A549 (cell line): ENCODE measurements around the gene GRIN2C. TPM values are rescaled to one million over a fixed set of nuclear protein-coding genes. Genes with fewer than 3 reads are reported as not detected.

Experiments used
- ATAC-seq, 2 experiments: fragments of 200-7000 bp in 1 of 2; fragments of >200 bp in 1 of 2; cut with Nextera tagmentation in 1 of 2; cut with Tn5 transposase in 1 of 2; 3 replicates each; pipeline versions ENCODE4 v1.8.0 to v1.9.1; 2018 to 2020; ENCODE audit warnings: mild to moderate bottlenecking in 1 of 2, moderate library complexity in 1 of 2
- CTCF ChIA-PET: fragments of 300-600 bp; sonication (Branson Sonifier 250); formaldehyde crosslinking; extraction: SDS; loops from one replicate; lab custom pipeline; 2021; ENCODE audit warnings: antibody characterized with exemption, inconsistent platforms; lab: Yijun Ruan, JAX
- POLR2A ChIA-PET: fragments of 350-600 bp; formaldehyde crosslinking; extraction: SDS; loops from one replicate; lab custom pipeline; 2021; ENCODE audit warnings: antibody characterized with exemption, inconsistent platforms; lab: Yijun Ruan, JAX
- DNase-seq, 2 experiments: peaks; one replicate each; pipeline versions ENCODE4 v3.0.0 to v3.0.0-alpha.2; 2011 to 2016; ENCODE audit warnings: low read depth in 1 of 2, low spot score in 1 of 2
- FAIRE-seq: peaks from 2 replicates; lab custom pipeline; 2011; peaks lifted over from hg19 to GRCh38; lab: Jason Lieb, UNC
- H3K27ac ChIP-seq, 2 experiments: fragments of >200 bp; sonication (Bioruptor Twin); formaldehyde crosslinking; 3 replicates each; pipeline ENCODE4 v1.5.1; 2016 to 2017
- H3K4me1 ChIP-seq: fragments of >200 bp; sonication (Bioruptor Twin); formaldehyde crosslinking; 3 replicates; pipeline ENCODE4 v1.6.1; 2016
- H3K4me2 ChIP-seq: fragments of >200 bp; sonication (Bioruptor Twin); formaldehyde crosslinking; 3 replicates; pipeline ENCODE4 v1.6.1; 2016
- H3K4me3 ChIP-seq: fragments of >200 bp; sonication (Bioruptor Twin); formaldehyde crosslinking; 3 replicates; pipeline ENCODE4 v1.5.1; 2016
- H3K9me3 ChIP-seq: fragments of >200 bp; sonication (Bioruptor Twin); formaldehyde crosslinking; 3 replicates; pipeline ENCODE4 v1.6.1; 2016
- BCL3 ChIP-seq: fragments of >200 bp; sonication (Bioruptor Twin); formaldehyde crosslinking; IDR thresholded peaks from 3 replicates; pipeline ENCODE4 v1.6.1; 2016
- CEBPB ChIP-seq, 2 experiments: fragments of >200 bp in 1 of 2; sonication (Bioruptor Twin) in 1 of 2; formaldehyde crosslinking in 1 of 2; IDR thresholded peaks; 2 replicates each; pipeline ENCODE4 v1.6.1; 2012 to 2016
- CHD2 ChIP-seq: fragments of 150-350 bp; IDR thresholded peaks from 2 replicates; pipeline ENCODE4 v1.6.1; 2014; ENCODE audit warnings: low read length; ENCODE audit not compliant: partially characterized antibody
- CTCF ChIP-seq: fragments of >200 bp; sonication (Bioruptor Twin); formaldehyde crosslinking; IDR thresholded peaks from 3 replicates; pipeline ENCODE4 v1.5.1; 2016
- EP300 ChIP-seq, 2 experiments: fragments of >200 bp; sonication (Bioruptor Twin); formaldehyde crosslinking; IDR thresholded peaks; 2 replicates in 1 of 2; 3 replicates in 1 of 2; pipeline ENCODE4 v1.6.1; 2016 to 2017
- FOSL2 ChIP-seq, 2 experiments: fragments of 450-650 bp in 1 of 2; fragments of >200 bp in 1 of 2; sonication (Bioruptor Twin) in 1 of 2; formaldehyde crosslinking; IDR thresholded peaks; 2 replicates each; pipeline versions ENCODE4 v1.5.0 to v1.6.1; 2016 to 2020; ENCODE audit warnings: mild to moderate bottlenecking in 1 of 2, moderate library complexity in 1 of 2
- FOXS1 ChIP-seq: fragments of 250-450 bp; sonication (Bioruptor Pico); IDR thresholded peaks from 2 replicates; pipeline ENCODE4 v1.5.0; 2020; ENCODE audit warnings: mild to moderate bottlenecking, moderate library complexity
- JUN ChIP-seq, 2 experiments: fragments of >200 bp; sonication (Bioruptor Twin); formaldehyde crosslinking; IDR thresholded peaks; 2 replicates in 1 of 2; 3 replicates in 1 of 2; pipeline ENCODE4 v1.6.1; 2016 to 2017
- KDM1A ChIP-seq: fragments of 200-600 bp; sonication (generic); IDR thresholded peaks from 2 replicates; pipeline ENCODE4 v1.6.1; 2016; ENCODE audit warnings: low read depth, mild to moderate bottlenecking
- MAX ChIP-seq: IDR thresholded peaks from 2 replicates; pipeline ENCODE4 v1.6.1; 2012
- MAZ ChIP-seq: fragments of 150-350 bp; IDR thresholded peaks from 2 replicates; pipeline ENCODE4 v1.6.1; 2014; ENCODE audit warnings: antibody characterized with exemption, low read depth, low read length, borderline replicate concordance
- NPAS2 ChIP-seq: fragments of 250-450 bp; sonication (Bioruptor Pico); IDR thresholded peaks from 2 replicates; pipeline ENCODE4 v1.8.0; 2022; ENCODE audit warnings: mild to moderate bottlenecking, moderate library complexity, borderline replicate concordance
- PHF8 ChIP-seq: fragments of 200-600 bp; sonication (generic); IDR thresholded peaks from 2 replicates; pipeline ENCODE4 v1.6.1; 2016; ENCODE audit warnings: low read depth, mild to moderate bottlenecking, antibody characterized with exemption, moderate library complexity, borderline replicate concordance
- POLR2AphosphoS2 ChIP-seq: conservative IDR thresholded peaks from 2 replicates; pipeline ENCODE4 v1.6.1; 2012; ENCODE audit warnings: low read length, improper control_type of control experiment, inconsistent platforms
- RFX5 ChIP-seq: fragments of 450-650 bp; IDR thresholded peaks from 2 replicates; pipeline ENCODE4 v1.7.1; 2014; ENCODE audit warnings: antibody characterized with exemption, mild to moderate bottlenecking, moderate library complexity
- ZSCAN20 ChIP-seq: fragments of 250-450 bp; sonication (Bioruptor Pico); IDR thresholded peaks from 2 replicates; pipeline ENCODE4 v1.8.0; 2022; ENCODE audit warnings: mild to moderate bottlenecking, moderate library complexity
- WGBS: methylation state at CpG from one replicate; pipeline ENCODE4 v1.1.6; 2017; ENCODE audit errors: missing lambda C conversion rate; 5-methylcytosine and 5-hydroxymethylcytosine counted together
- polyA plus RNA-seq, 4 experiments: library from polyadenylated mRNA; depleted of rRNA in 3 of 4; stranded (reverse); fragments of >200 nt; fragmentation: RNase III in 1 of 4; extraction: RNeasy Plus Mini Kit Qiagen cat#74134 plus additional on column Dnase treatment in 1 of 4; gene quantifications; 2 replicates in 3 of 4; 3 replicates in 1 of 4; pipeline ENCODE4 v1.2.3, GENCODE V29; 2011 to 2017
- TF ChIP-seq, protein P1 (sequence below): IDR thresholded peaks from 2 replicates; pipeline ENCODE4 v1.6.1; 2012; ENCODE audit warnings: low read depth, borderline replicate concordance
- TF ChIP-seq, protein P2 (sequence below): fragments of 150-350 bp; IDR thresholded peaks from 2 replicates; pipeline ENCODE4 v1.6.1; 2014; ENCODE audit warnings: low read depth, mild to moderate bottlenecking, low read length
- TF ChIP-seq, protein P3 (sequence below): fragments of 200-600 bp; sonication (generic); IDR thresholded peaks from 2 replicates; pipeline ENCODE4 v1.6.1; 2016; ENCODE audit warnings: antibody characterized with exemption, mild to moderate bottlenecking, moderate library complexity
- TF ChIP-seq, protein P4 (sequence below): fragments of >200 bp; sonication (Bioruptor Twin); formaldehyde crosslinking; IDR thresholded peaks from 2 replicates; pipeline ENCODE4 v1.6.1; 2016

Gene GRIN2C
- polyA plus RNA-seq, 2 of the 4 experiments (the other 2 are of a cell fraction), result 0.17 to 0.28 TPM

- Histone ChIP-seq H3K9me3 (no peaks in the 10 kb centered on the region), H3K4me2 (no peak overlapping the region), H3K4me3 (no peak overlapping the region), H3K27ac (no peak overlapping the region), H3K4me1 (no peaks in the 10 kb centered on the region)
- CTCF ChIA-PET, result interaction anchor here (2.5 to 14.6 kb wide), 4 partner anchors 18 to 40 kb away, joined by 6 to 131 read pairs (median 26); no protein-coding TSS in a partner anchor
- TF ChIP-seq CTCF (no peak), FOSL2 (IDR thresholded peaks at IDR 0.05) (no peak), FOSL2 (CRISPR knock-in tag; IDR thresholded peaks at IDR 0.05) (no peak), NPAS2 (CRISPR knock-in tag) (no peak), FOXS1 (CRISPR knock-in tag) (no peak)
- TF ChIP-seq, protein P1, sequence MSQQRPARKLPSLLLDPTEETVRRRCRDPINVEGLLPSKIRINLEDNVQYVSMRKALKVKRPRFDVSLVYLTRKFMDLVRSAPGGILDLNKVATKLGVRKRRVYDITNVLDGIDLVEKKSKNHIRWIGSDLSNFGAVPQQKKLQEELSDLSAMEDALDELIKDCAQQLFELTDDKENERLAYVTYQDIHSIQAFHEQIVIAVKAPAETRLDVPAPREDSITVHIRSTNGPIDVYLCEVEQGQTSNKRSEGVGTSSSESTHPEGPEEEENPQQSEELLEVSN, result no peak
- TF ChIP-seq, protein P2, sequence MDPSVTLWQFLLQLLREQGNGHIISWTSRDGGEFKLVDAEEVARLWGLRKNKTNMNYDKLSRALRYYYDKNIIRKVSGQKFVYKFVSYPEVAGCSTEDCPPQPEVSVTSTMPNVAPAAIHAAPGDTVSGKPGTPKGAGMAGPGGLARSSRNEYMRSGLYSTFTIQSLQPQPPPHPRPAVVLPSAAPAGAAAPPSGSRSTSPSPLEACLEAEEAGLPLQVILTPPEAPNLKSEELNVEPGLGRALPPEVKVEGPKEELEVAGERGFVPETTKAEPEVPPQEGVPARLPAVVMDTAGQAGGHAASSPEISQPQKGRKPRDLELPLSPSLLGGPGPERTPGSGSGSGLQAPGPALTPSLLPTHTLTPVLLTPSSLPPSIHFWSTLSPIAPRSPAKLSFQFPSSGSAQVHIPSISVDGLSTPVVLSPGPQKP, result no peak
- WGBS, result 93% methylated on average over 11 of the region's 11 CpGs
- POLR2A ChIA-PET, result interaction anchor here (0.6 kb wide), 2 partner anchors 48 to 170 kb away, joined by 3 to 7 read pairs; partner anchors contain the start of gene FDXR
- ATAC-seq (no peak), FAIRE-seq (no peak), DNase-seq (no peak)
Observed at GRCh38 chr17:74824961-74825627, 34.6 kb downstream of the GRIN2C start.

- ATAC-seq (no peak), DNase-seq (no peak), FAIRE-seq (no peak)
- Histone ChIP-seq H3K4me2 (no peak overlapping the region), H3K4me3 (no peak overlapping the region), H3K27ac (no peak overlapping the region), H3K9me3 (no peaks in the 10 kb centered on the region), H3K4me1 (no peaks in the 10 kb centered on the region)
- POLR2A ChIA-PET, result no interaction called here
- 88% methylated on average over 12 of the region's 12 CpGs for WGBS
- CTCF ChIA-PET, result interaction anchor here (0.6 to 14.6 kb wide), 6 partner anchors 11 to 92 kb away, joined by 3 to 131 read pairs (median 4); no protein-coding TSS in a partner anchor
- TF ChIP-seq PHF8, result no peak
- no peak for TF ChIP-seq EP300 (IDR thresholded peaks at IDR 0.05)
- TF ChIP-seq RFX5, result no peak
- TF ChIP-seq FOXS1 (CRISPR knock-in tag), result no peak
- no peak for TF ChIP-seq JUN (IDR thresholded peaks at IDR 0.05)
- TF ChIP-seq MAX, result no peak
- no peak for TF ChIP-seq KDM1A
- no peak for TF ChIP-seq ZSCAN20 (CRISPR knock-in tag)
- no peak for TF ChIP-seq POLR2AphosphoS2
- TF ChIP-seq, protein P2, result no peak
- no peak for TF ChIP-seq CHD2
- no peak for TF ChIP-seq MAZ
- TF ChIP-seq CEBPB (IDR thresholded peaks at IDR 0.05), result no peak
- TF ChIP-seq, protein P3, sequence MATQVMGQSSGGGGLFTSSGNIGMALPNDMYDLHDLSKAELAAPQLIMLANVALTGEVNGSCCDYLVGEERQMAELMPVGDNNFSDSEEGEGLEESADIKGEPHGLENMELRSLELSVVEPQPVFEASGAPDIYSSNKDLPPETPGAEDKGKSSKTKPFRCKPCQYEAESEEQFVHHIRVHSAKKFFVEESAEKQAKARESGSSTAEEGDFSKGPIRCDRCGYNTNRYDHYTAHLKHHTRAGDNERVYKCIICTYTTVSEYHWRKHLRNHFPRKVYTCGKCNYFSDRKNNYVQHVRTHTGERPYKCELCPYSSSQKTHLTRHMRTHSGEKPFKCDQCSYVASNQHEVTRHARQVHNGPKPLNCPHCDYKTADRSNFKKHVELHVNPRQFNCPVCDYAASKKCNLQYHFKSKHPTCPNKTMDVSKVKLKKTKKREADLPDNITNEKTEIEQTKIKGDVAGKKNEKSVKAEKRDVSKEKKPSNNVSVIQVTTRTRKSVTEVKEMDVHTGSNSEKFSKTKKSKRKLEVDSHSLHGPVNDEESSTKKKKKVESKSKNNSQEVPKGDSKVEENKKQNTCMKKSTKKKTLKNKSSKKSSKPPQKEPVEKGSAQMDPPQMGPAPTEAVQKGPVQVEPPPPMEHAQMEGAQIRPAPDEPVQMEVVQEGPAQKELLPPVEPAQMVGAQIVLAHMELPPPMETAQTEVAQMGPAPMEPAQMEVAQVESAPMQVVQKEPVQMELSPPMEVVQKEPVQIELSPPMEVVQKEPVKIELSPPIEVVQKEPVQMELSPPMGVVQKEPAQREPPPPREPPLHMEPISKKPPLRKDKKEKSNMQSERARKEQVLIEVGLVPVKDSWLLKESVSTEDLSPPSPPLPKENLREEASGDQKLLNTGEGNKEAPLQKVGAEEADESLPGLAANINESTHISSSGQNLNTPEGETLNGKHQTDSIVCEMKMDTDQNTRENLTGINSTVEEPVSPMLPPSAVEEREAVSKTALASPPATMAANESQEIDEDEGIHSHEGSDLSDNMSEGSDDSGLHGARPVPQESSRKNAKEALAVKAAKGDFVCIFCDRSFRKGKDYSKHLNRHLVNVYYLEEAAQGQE, result no peak
- no peak for TF ChIP-seq BCL3
- TF ChIP-seq, protein P4, sequence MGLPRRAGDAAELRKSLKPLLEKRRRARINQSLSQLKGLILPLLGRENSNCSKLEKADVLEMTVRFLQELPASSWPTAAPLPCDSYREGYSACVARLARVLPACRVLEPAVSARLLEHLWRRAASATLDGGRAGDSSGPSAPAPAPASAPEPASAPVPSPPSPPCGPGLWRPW, result no peak
Observed at GRCh38 chr17:74822939-74823367, 36.7 kb downstream of the GRIN2C start.
